Stomach (tissue), 9 donors: Measurements from ENCODE around the gene UBE2R2. TPM values are rescaled to one million over a fixed set of nuclear protein-coding genes. Genes with fewer than 3 reads are reported as not detected.

Source experiments
- DNase-seq, 2 donors: peaks; one replicate each; pipeline versions ENCODE4 v3.0.0 to v3.0.0-alpha.2; 2013 to 2019
- H3K27ac ChIP-seq, 5 donors: fragments of 200-600 bp in 4 of 5; sonication (generic) in 4 of 5; one replicate each; pipeline ENCODE4 v1.5.1; 2013 to 2019; ENCODE audit warnings: mild to moderate bottlenecking in 1 of 5, moderate library complexity in 1 of 5
- H3K27me3 ChIP-seq, 3 donors: fragments of 200-600 bp; sonication (generic); one replicate each; pipeline ENCODE4 v1.5.1; 2017 to 2019; ENCODE audit warnings: mixed run types in 1 of 3
- H3K36me3 ChIP-seq, 4 donors: fragments of 200-600 bp; sonication (generic); 1 replicate in 3 of 4; 2 replicates in 1 of 4; pipeline ENCODE4 v1.5.1; 2016 to 2019
- H3K4me1 ChIP-seq, 4 donors: fragments of 200-600 bp; sonication (generic); one replicate each; pipeline ENCODE4 v1.5.1; 2016 to 2019
- H3K4me3 ChIP-seq, 4 donors: fragments of 200-600 bp; sonication (generic) in 3 of 4; one replicate each; pipeline ENCODE4 v1.5.1; 2016 to 2019; ENCODE audit warnings: mild to moderate bottlenecking in 1 of 4
- H3K9me3 ChIP-seq, 4 donors: fragments of 200-600 bp; sonication (generic); one replicate each; pipeline ENCODE4 v1.5.1; 2016 to 2019
- CTCF ChIP-seq, 7 experiments: fragments of 450-650 bp in 4 of 7; fragments of 200-600 bp in 3 of 7; sonication (generic) in 3 of 7; IDR thresholded peaks; one replicate each; pipeline ENCODE4 v1.5.1; 2016 to 2019; ENCODE audit warnings: antibody characterized with exemption in 7 of 7, control low read depth in 2 of 7, mild to moderate bottlenecking in 1 of 7
- EP300 ChIP-seq: sonication (generic); formaldehyde crosslinking; IDR thresholded peaks from one replicate; pipeline ENCODE4 v1.6.1; 2017; ENCODE audit warnings: antibody characterized with exemption
- POLR2A ChIP-seq, 4 donors: fragments of 450-650 bp; IDR thresholded peaks; one replicate each; pipeline ENCODE4 v1.6.1; 2016; ENCODE audit warnings: antibody characterized with exemption in 4 of 4, control low read depth in 2 of 4, mild to moderate bottlenecking in 1 of 4, moderate library complexity in 1 of 4
- POLR2AphosphoS5 ChIP-seq, 3 donors: sonication (generic); formaldehyde crosslinking; IDR thresholded peaks; one replicate each; pipeline ENCODE4 v1.6.1; 2016; ENCODE audit warnings: antibody characterized with exemption in 3 of 3
- WGBS, 5 donors: extraction: QIAGEN DNeasy Blood & Tissue Kit in 3 of 5; methylation state at CpG; one replicate each; pipeline versions ENCODE4 v1.1.5 to v1.1.7; 2013 to 2018; 5-methylcytosine and 5-hydroxymethylcytosine counted together
- intact Hi-C: fragments of 100-400 bp; cut with DNase I; formaldehyde crosslinking; loops from one replicate; pipeline ENCODE4 v1.15.1; 2023; ENCODE audit warnings: low total_unique reads
- polyA plus RNA-seq, 3 donors: library from polyadenylated mRNA; stranded (reverse); fragments of 200-250 nt; gene quantifications; one replicate each; pipeline ENCODE4 v1.2.3, GENCODE V29; 2013
- total RNA-seq, 5 donors: library from RNA; depleted of rRNA; stranded (reverse); fragments of >200 nt; gene quantifications; one replicate each; pipeline versions ENCODE4 v1.1.0 to v1.2.3, GENCODE V29; 2014 to 2016
- donor health status: healthy with polysubstance abuse.
- donor health status: Bipolar disorder and iron deficiency.
- donor health status: healthy.

UBE2R2 gene
- total and polyA plus RNA-seq, 8 donors = 6.4 to 117 (median 23.9) TPM

GRCh38 chr9:33917036-33917435, 100.1 kb downstream of the UBE2R2 start:
- intact Hi-C loops = loop anchor here (10.0 kb wide), 1 partner anchor 52 kb away; no protein-coding TSS in a partner anchor
- DNase-seq = no peak
- Histone ChIP-seq H3K27me3 (no peaks in the 10 kb centered on the region), H3K4me3 (no peak overlapping the region), H3K27ac (no peak overlapping the region), H3K36me3 (peaks cover 35 to 95% (median 85%) of the 10 kb centered on the region in 4 donors), H3K4me1 (peaks cover 0 to 22% (median 9%) of the 10 kb centered on the region in 4 donors), H3K9me3 (no peaks in the 10 kb centered on the region)
- no peak for TF ChIP-seq EP300
- no peak for TF ChIP-seq POLR2A (IDR thresholded peaks at IDR 0.05)
- TF ChIP-seq POLR2AphosphoS5 (IDR thresholded peaks at IDR 0.05) = no peak
- no peak for TF ChIP-seq CTCF (IDR thresholded peaks at IDR 0.05)
- 92 to 95% (median 94%) methylated on average over 9 of the region's 9 CpGs for WGBS, 5 donors

- no peaks in the 10 kb centered on the region for H3K9me3 ChIP-seq
- H3K4me1 ChIP-seq = peaks cover 0 to 21% (median 11%) of the 10 kb centered on the region in 4 donors
- 86 to 94% (median 93%) methylated on average over 6 of the region's 6 CpGs for WGBS, 5 donors
- H3K36me3 ChIP-seq = peaks cover 44 to 97% (median 87%) of the 10 kb centered on the region in 4 donors
- intact Hi-C loops = loop anchor here (10.0 kb wide), 1 partner anchor 55 kb away; no protein-coding TSS in a partner anchor
- no peak for DNase-seq
- H3K27ac ChIP-seq = no peak overlapping the region
- no peak overlapping the region for H3K4me3 ChIP-seq
- no peak for TF ChIP-seq POLR2A (IDR thresholded peaks at IDR 0.05)
- no peak for TF ChIP-seq CTCF (IDR thresholded peaks at IDR 0.05)
- no peak for TF ChIP-seq EP300
- no peak for TF ChIP-seq POLR2AphosphoS5 (IDR thresholded peaks at IDR 0.05)
- no peaks in the 10 kb centered on the region for H3K27me3 ChIP-seq
Observed at GRCh38 chr9:33919276-33919897, 102.4 kb downstream of the UBE2R2 start.

- 87 to 94% (median 89%) methylated on average over 14 of the region's 14 CpGs for WGBS, 5 donors
- peaks cover 51 to 99% (median 97%) of the 10 kb centered on the region in 4 donors for H3K36me3 ChIP-seq
Observed at GRCh38 chr9:33921967-33922895, 105.3 kb downstream of the UBE2R2 start.

More at GRCh38 chr9:33921967-33922895, 105.3 kb downstream of the UBE2R2 start:
- TF ChIP-seq POLR2AphosphoS5 (IDR thresholded peaks at IDR 0.05) (no peak), CTCF (IDR thresholded peaks at IDR 0.05) (peak in 3 of 7 experiments; percentile 24 to 59 (median 28))
- H3K4me1 ChIP-seq = peaks cover 0 to 38% (median 20%) of the 10 kb centered on the region in 4 donors
- intact Hi-C loops = no loop called here
- no peaks in the 10 kb centered on the region for H3K9me3 ChIP-seq
- no peak overlapping the region for H3K27ac ChIP-seq
- H3K27me3 ChIP-seq = no peaks in the 10 kb centered on the region
- peak in 1 of 2 donors; percentile 53 for DNase-seq
- no peak overlapping the region for H3K4me3 ChIP-seq
